ENCODE results near the gene OTOGL. TPM values are rescaled to one million over a fixed set of nuclear protein-coding genes. Genes with fewer than 3 reads are reported as not detected.

The OTOGL gene
- total RNA-seq, 1 experiment from 2014 or later = 0.44 TPM

GRCh38 chr12:80151131-80151530 is 51.8 kb downstream of the OTOGL start:
- Histone ChIP-seq H3K9ac (ENCODE audit: low read length) (no peak overlapping the region), H3F3A (ENCODE audit: low read length, unreplicated experiment) (peaks cover 5% of the 10 kb centered on the region), H3K27ac (ENCODE audit: low read length) (no peak overlapping the region), H3K9me2 (replicated peaks; ENCODE audit: low read length) (no peaks in the 10 kb centered on the region), H3K79me2 (ENCODE audit: low read length) (no peaks in the 10 kb centered on the region), H3K4me3 (ENCODE audit: low read length) (no peak overlapping the region), H3K27me3 (ENCODE audit: low read length) (no peaks in the 10 kb centered on the region), H3K36me3 (ENCODE audit: low read depth, low read length) (no peaks in the 10 kb centered on the region), H2AFZ (ENCODE audit: low read length) (no peak overlapping the region), H3K4me1 (ENCODE audit: insufficient read depth, low read length) (peaks cover 15% of the 10 kb centered on the region), H3K9me3 (ENCODE audit: low read length) (no peaks in the 10 kb centered on the region), H3K4me2 (ENCODE audit: low read length) (no peak overlapping the region), H4K20me1 (ENCODE audit: low read length) (no peaks in the 10 kb centered on the region)
- TF ChIP-seq EZH2 (IDR thresholded peaks at IDR 0.05; ENCODE audit: low read length, unreplicated experiment) = no peak
- POLR2A ChIA-PET (ENCODE audit: unreplicated experiment) = interaction anchor here (0.5 kb wide), 1 partner anchor 604 kb away, joined by 3 read pairs; no protein-coding TSS in a partner anchor
- no peak for DNase-seq
- CTCF ChIA-PET = no interaction called here
- no TSS peak for BruUV-seq (replicated peaks)
- no peak for ATAC-seq
- intact Hi-C loops (cut with micrococcal nuclease) = loop anchor here (10.0 kb wide), 1 partner anchor 216 kb away; the partner anchor contains the start of gene PPP1R12A

- Histone ChIP-seq H3K4me2 (ENCODE audit: low read length) (peak overlapping the region; percentile 43; the same call in 1 of the 2 replicates), H3K27ac (ENCODE audit: low read length) (peak overlapping the region; percentile 76), H3K4me3 (ENCODE audit: low read length) (no peak overlapping the region), H3K9ac (ENCODE audit: low read length) (no peak overlapping the region), H2AFZ (ENCODE audit: low read length) (no peak overlapping the region), H3K27me3 (ENCODE audit: low read length) (no peaks in the 10 kb centered on the region), H3K79me2 (ENCODE audit: low read length) (no peaks in the 10 kb centered on the region), H3K4me1 (ENCODE audit: insufficient read depth, low read length) (peaks cover 20% of the 10 kb centered on the region), H3K9me2 (replicated peaks; ENCODE audit: low read length) (no peaks in the 10 kb centered on the region), H4K20me1 (ENCODE audit: low read length) (no peaks in the 10 kb centered on the region), H3F3A (ENCODE audit: low read length, unreplicated experiment) (peaks cover 5% of the 10 kb centered on the region), H3K36me3 (ENCODE audit: low read depth, low read length) (no peaks in the 10 kb centered on the region), H3K9me3 (ENCODE audit: low read length) (no peaks in the 10 kb centered on the region)
- intact Hi-C loops (cut with micrococcal nuclease) = loop anchor here (1.0 to 10.0 kb wide), 2 partner anchors 109 to 219 kb away; partner anchors contain the start of gene PPP1R12A
- peak; percentile 96 for ATAC-seq
- no peak for TF ChIP-seq EZH2phosphoT487 (IDR thresholded peaks at IDR 0.05; ENCODE audit: borderline replicate concordance, low read length)
- TF ChIP-seq, protein P1, sequence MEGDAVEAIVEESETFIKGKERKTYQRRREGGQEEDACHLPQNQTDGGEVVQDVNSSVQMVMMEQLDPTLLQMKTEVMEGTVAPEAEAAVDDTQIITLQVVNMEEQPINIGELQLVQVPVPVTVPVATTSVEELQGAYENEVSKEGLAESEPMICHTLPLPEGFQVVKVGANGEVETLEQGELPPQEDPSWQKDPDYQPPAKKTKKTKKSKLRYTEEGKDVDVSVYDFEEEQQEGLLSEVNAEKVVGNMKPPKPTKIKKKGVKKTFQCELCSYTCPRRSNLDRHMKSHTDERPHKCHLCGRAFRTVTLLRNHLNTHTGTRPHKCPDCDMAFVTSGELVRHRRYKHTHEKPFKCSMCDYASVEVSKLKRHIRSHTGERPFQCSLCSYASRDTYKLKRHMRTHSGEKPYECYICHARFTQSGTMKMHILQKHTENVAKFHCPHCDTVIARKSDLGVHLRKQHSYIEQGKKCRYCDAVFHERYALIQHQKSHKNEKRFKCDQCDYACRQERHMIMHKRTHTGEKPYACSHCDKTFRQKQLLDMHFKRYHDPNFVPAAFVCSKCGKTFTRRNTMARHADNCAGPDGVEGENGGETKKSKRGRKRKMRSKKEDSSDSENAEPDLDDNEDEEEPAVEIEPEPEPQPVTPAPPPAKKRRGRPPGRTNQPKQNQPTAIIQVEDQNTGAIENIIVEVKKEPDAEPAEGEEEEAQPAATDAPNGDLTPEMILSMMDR (conservative IDR thresholded peaks at IDR 0.05; ENCODE audit: low read depth, low read length) = no peak
- no peak for TF ChIP-seq EZH2 (IDR thresholded peaks at IDR 0.05; ENCODE audit: low read length, unreplicated experiment)
- BruUV-seq (replicated peaks) = no TSS peak
- CTCF ChIA-PET = no interaction called here
- peak; percentile 92 for DNase-seq
- POLR2A ChIA-PET (ENCODE audit: unreplicated experiment) = interaction anchor here (0.6 kb wide), 1 partner anchor 17 kb away, joined by 3 read pairs; no protein-coding TSS in a partner anchor
Measured at GRCh38 chr12:80154261-80154660, 54.9 kb downstream of the OTOGL start.

GRCh38 chr12:80156306-80156705 is 57.0 kb downstream of the OTOGL start:
- H3K9me2 ChIP-seq (replicated peaks; ENCODE audit: low read length) = no peaks in the 10 kb centered on the region

More at GRCh38 chr12:80156306-80156705, 57.0 kb downstream of the OTOGL start:
- Histone ChIP-seq H3K79me2 (ENCODE audit: low read length) (no peaks in the 10 kb centered on the region), H3K27me3 (ENCODE audit: low read length) (no peaks in the 10 kb centered on the region), H3K36me3 (ENCODE audit: low read depth, low read length) (no peaks in the 10 kb centered on the region), H3K9me3 (ENCODE audit: low read length) (no peaks in the 10 kb centered on the region), H3K27ac (ENCODE audit: low read length) (peak overlapping the region; percentile 25; the same call in 1 of the 2 replicates), H3K4me1 (ENCODE audit: insufficient read depth, low read length) (peaks cover 20% of the 10 kb centered on the region), H3K4me2 (ENCODE audit: low read length) (no peak overlapping the region), H2AFZ (ENCODE audit: low read length) (no peak overlapping the region; the same call in 1 of the 2 replicates), H3K4me3 (ENCODE audit: low read length) (no peak overlapping the region), H4K20me1 (ENCODE audit: low read length) (no peaks in the 10 kb centered on the region), H3K9ac (ENCODE audit: low read length) (no peak overlapping the region), H3F3A (ENCODE audit: low read length, unreplicated experiment) (peaks cover 5% of the 10 kb centered on the region)
- TF ChIP-seq EZH2 (IDR thresholded peaks at IDR 0.05; ENCODE audit: low read length, unreplicated experiment) = no peak
- intact Hi-C loops (cut with micrococcal nuclease) = loop anchor here (10.0 kb wide), 1 partner anchor 222 kb away; the partner anchor contains the start of gene PPP1R12A
- CTCF ChIA-PET = no interaction called here
- no peak for ATAC-seq
- DNase-seq = peak; percentile 41
- POLR2A ChIA-PET (ENCODE audit: unreplicated experiment) = no interaction called here
- no TSS peak for BruUV-seq (replicated peaks)

All from PC-3 (cell line).